Endodermal cell (in vitro differentiated cells): Measurements from ENCODE around the gene LRP1-AS. TPM values are rescaled to one million over a fixed set of nuclear protein-coding genes. Genes with fewer than 3 reads are reported as not detected.

Experiments
- DNase-seq: peaks from one replicate; pipeline ENCODE4 v3.0.0-alpha.2; 2017
- H3K27ac ChIP-seq: 2 replicates; pipeline ENCODE4 v1.5.1; 2013; ENCODE audit warnings: mild to moderate bottlenecking, low read depth, low read length, moderate library complexity
- H3K27me3 ChIP-seq: 2 replicates; pipeline ENCODE4 v1.6.1; 2013; ENCODE audit warnings: mild to moderate bottlenecking, low read length, moderate library complexity; ENCODE audit not compliant: insufficient read depth, control insufficient read depth, poor library complexity, severe bottlenecking
- H3K36me3 ChIP-seq: 2 replicates; pipeline ENCODE4 v1.7.0; 2013; ENCODE audit warnings: mild to moderate bottlenecking, low read length, moderate library complexity; ENCODE audit not compliant: control insufficient read depth, insufficient read depth
- H3K4me1 ChIP-seq: one replicate; pipeline ENCODE4 v1.7.0; 2013; ENCODE audit warnings: low read length; ENCODE audit not compliant: control insufficient read depth, insufficient read depth
- H3K4me3 ChIP-seq: 2 replicates; pipeline ENCODE4 v1.5.1; 2013; ENCODE audit warnings: mild to moderate bottlenecking, low read length, moderate library complexity
- H3K9ac ChIP-seq: 2 replicates; pipeline ENCODE4 v1.6.1; 2013; ENCODE audit warnings: mild to moderate bottlenecking, low read length, moderate library complexity; ENCODE audit not compliant: poor library complexity, severe bottlenecking; ENCODE audit errors: extremely low read depth
- H3K9me3 ChIP-seq: 2 replicates; pipeline ENCODE4 v1.6.1; 2013; ENCODE audit warnings: mild to moderate bottlenecking, low read length, moderate library complexity; ENCODE audit not compliant: control insufficient read depth
- H3K27ac Mint-ChIP-seq: 2 replicates; pipeline ENCODE4 v1.8.0; 2020; ENCODE audit warnings: mixed read lengths
- H3K27me3 Mint-ChIP-seq: 2 replicates; pipeline ENCODE4 v1.8.0; 2021; ENCODE audit warnings: mild to moderate bottlenecking, mixed read lengths; ENCODE audit not compliant: insufficient read depth
- H3K36me3 Mint-ChIP-seq: 2 replicates; pipeline ENCODE4 v1.8.0; 2020; ENCODE audit warnings: low read depth, mixed read lengths
- H3K4me1 Mint-ChIP-seq: 2 replicates; pipeline ENCODE4 v1.8.0; 2020; ENCODE audit warnings: mixed read lengths
- H3K4me3 Mint-ChIP-seq: 2 replicates; pipeline ENCODE4 v1.8.0; 2020; ENCODE audit warnings: mild to moderate bottlenecking, moderate library complexity, mixed read lengths
- H3K9me3 Mint-ChIP-seq: 2 replicates; pipeline ENCODE4 v1.8.0; 2020; ENCODE audit warnings: mild to moderate bottlenecking, mixed read lengths
- CTCF ChIP-seq: fragments of 200-600 bp; sonication (generic); conservative IDR thresholded peaks from 2 replicates; pipeline ENCODE4 v1.5.0; 2021; ENCODE audit warnings: antibody characterized with exemption, mild to moderate bottlenecking
- WGBS, 2 experiments: methylation state at CpG; one replicate each; pipeline versions ENCODE4 v1.1.5 to v1.1.7; 2013; ENCODE audit warnings: missing lambda C conversion rate in 2 of 2, mixed read lengths in 1 of 2; ENCODE audit not compliant: insufficient coverage in 1 of 2, insufficient read length in 1 of 2; 5-methylcytosine and 5-hydroxymethylcytosine counted together
- total RNA-seq, 2 donors: library from RNA; stranded (reverse); fragmentation: NEBNext Ultra II Directional in 1 of 2; extraction: Animal tissue kit (Norgen Biotek cat#: 25700) in 1 of 2; gene quantifications; 2 replicates in 1 of 2; 3 replicates in 1 of 2; pipeline ENCODE4 v1.2.1, GENCODE V29; 2021

The LRP1-AS gene
- total RNA-seq, 2 donors from 2014 or later: not detected

GRCh38 chr12:57195611-57196371 lies 48.4 kb upstream of the LRP1-AS start:
- no peak overlapping the region for H3K9ac ChIP-seq
- no peak for TF ChIP-seq CTCF
- H3K27me3 Mint-ChIP-seq: no peaks in the 10 kb centered on the region
- H3K36me3 ChIP-seq: peaks cover 47% of the 10 kb centered on the region
- H3K4me1 Mint-ChIP-seq: no peaks in the 10 kb centered on the region
- WGBS, 2 experiments: 91 to 92% methylated on average over 25 to 34 of the region's 34 CpGs
- H3K4me3 ChIP-seq: no peak overlapping the region
- DNase-seq: no peak
- H3K36me3 Mint-ChIP-seq: peaks cover 71% of the 10 kb centered on the region
- no peak overlapping the region for H3K4me3 Mint-ChIP-seq
- H3K9me3 Mint-ChIP-seq: no peaks in the 10 kb centered on the region
- H3K4me1 ChIP-seq: no peaks in the 10 kb centered on the region
- H3K9me3 ChIP-seq: no peaks in the 10 kb centered on the region
- no peak overlapping the region for H3K27ac Mint-ChIP-seq
- H3K27me3 ChIP-seq: no peaks in the 10 kb centered on the region
- no peak overlapping the region for H3K27ac ChIP-seq

GRCh38 chr12:57195186-57195585 lies 47.8 kb upstream of the LRP1-AS start:
- H3K27me3 ChIP-seq: no peaks in the 10 kb centered on the region
- DNase-seq: no peak
- no peak overlapping the region for H3K9ac ChIP-seq
- H3K9me3 ChIP-seq: no peaks in the 10 kb centered on the region
- Mint-ChIP-seq H3K36me3 (peaks cover 71% of the 10 kb centered on the region), H3K27ac (no peak overlapping the region), H3K4me3 (no peak overlapping the region), H3K27me3 (no peaks in the 10 kb centered on the region), H3K9me3 (no peaks in the 10 kb centered on the region), H3K4me1 (no peaks in the 10 kb centered on the region)
- WGBS, 2 experiments: 92 to 97% methylated on average over 12 to 19 of the region's 19 CpGs
- peaks cover 47% of the 10 kb centered on the region for H3K36me3 ChIP-seq
- H3K27ac ChIP-seq: no peak overlapping the region
- TF ChIP-seq CTCF: no peak
- no peak overlapping the region for H3K4me3 ChIP-seq
- H3K4me1 ChIP-seq: no peaks in the 10 kb centered on the region

- H3K9ac ChIP-seq: no peak overlapping the region
- no peak overlapping the region for H3K27ac Mint-ChIP-seq
- H3K4me1 ChIP-seq: no peaks in the 10 kb centered on the region
- no peak overlapping the region for H3K4me3 Mint-ChIP-seq
- H3K36me3 ChIP-seq: peaks cover 43% of the 10 kb centered on the region
- DNase-seq: no peak
- no peak for TF ChIP-seq CTCF
- no peaks in the 10 kb centered on the region for H3K9me3 Mint-ChIP-seq
- no peaks in the 10 kb centered on the region for H3K9me3 ChIP-seq
- no peak overlapping the region for H3K4me3 ChIP-seq
- H3K4me1 Mint-ChIP-seq: no peaks in the 10 kb centered on the region
- H3K36me3 Mint-ChIP-seq: peaks cover 73% of the 10 kb centered on the region
- no peak overlapping the region for H3K27ac ChIP-seq
- H3K27me3 ChIP-seq: no peaks in the 10 kb centered on the region
- no peaks in the 10 kb centered on the region for H3K27me3 Mint-ChIP-seq
- 94 to 95% methylated on average over 11 to 18 of the region's 18 CpGs for WGBS, 2 experiments
These were observed 46.8 kb upstream of the LRP1-AS start for GRCh38 chr12:57194253-57194652.
